ENCODE measurements around the gene COL25A1.

COL25A1 gene

DNA sequence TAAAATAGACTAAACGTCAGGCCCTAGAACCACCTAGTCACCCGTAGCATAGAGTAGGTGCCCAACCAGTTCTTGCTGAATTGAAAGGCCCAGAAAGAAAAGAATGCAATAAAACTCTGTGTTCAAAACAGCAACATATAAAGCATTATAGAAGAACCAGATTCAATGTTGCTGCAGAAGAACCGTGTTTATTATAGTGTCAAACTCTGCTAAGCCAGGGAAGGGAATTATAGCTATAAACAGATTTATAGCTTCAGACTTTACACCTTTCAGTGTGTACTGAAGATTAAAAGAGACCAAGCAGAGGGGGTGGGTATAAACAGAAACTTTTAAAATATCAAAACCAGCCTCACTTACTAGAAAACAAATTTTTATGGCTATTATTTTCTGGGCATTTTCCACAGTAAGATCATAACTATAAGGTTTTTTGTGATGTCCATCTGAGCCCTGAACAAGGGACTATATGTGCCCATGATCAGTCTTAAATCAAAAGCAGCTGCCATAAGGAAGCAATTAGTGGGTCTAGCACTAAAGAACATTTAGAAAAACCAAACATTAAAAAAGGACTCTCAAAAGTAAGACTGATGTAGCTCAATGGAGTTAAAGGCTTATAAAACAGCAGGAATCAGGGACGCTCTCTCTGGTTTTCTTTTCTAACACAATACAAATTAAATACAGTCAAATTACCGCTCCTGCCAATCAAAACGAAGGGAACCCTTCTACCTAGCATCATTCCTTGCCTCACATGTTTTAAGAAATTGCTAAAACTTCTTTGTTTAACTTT, 319.9 kb downstream of the COL25A1 start:
- no peak for TF ChIP-seq ZFX (IDR thresholded peaks at IDR 0.05)
- TF ChIP-seq, protein P1, sequence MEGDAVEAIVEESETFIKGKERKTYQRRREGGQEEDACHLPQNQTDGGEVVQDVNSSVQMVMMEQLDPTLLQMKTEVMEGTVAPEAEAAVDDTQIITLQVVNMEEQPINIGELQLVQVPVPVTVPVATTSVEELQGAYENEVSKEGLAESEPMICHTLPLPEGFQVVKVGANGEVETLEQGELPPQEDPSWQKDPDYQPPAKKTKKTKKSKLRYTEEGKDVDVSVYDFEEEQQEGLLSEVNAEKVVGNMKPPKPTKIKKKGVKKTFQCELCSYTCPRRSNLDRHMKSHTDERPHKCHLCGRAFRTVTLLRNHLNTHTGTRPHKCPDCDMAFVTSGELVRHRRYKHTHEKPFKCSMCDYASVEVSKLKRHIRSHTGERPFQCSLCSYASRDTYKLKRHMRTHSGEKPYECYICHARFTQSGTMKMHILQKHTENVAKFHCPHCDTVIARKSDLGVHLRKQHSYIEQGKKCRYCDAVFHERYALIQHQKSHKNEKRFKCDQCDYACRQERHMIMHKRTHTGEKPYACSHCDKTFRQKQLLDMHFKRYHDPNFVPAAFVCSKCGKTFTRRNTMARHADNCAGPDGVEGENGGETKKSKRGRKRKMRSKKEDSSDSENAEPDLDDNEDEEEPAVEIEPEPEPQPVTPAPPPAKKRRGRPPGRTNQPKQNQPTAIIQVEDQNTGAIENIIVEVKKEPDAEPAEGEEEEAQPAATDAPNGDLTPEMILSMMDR (conservative IDR thresholded peaks at IDR 0.05), result no peak
- H3K27ac ChIP-seq, result no peak overlapping the region

DNA sequence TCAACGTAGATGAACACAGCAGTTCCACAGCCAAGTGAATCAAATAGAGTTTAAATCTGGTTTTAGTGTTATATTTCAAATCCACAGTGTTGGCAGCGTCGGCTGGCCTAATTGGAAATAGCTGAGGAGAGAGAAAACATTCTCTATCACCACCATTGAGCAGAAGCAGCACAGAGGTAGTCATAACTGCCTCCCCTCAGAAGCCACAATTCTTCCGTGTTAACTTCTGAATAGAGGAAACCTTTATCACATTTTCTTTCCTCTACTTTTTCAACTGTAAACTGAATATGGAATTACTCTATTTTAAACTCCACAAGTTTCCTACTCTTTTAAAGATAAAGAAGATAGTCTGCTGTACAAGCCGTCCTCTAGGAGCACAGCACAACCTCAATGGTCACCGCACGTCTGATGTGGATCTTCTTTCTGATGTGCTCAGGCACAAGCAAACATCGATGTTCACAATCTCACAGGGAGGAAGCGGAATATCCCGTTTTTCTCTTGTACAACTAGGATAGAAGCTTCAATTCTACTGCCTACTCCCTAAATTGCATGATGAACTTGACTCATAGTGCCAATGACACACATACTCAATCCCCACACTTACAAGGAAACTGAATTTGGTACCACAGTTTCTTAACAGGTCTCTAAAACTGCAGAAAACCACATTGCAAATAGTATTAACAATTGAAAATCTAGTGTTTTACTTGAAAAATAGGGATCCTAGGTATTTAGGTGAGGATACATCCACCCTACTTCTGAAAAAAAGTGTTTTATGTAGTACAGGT, 321.8 kb downstream of the COL25A1 start:
- no peak for TF ChIP-seq ZFX (IDR thresholded peaks at IDR 0.05)
- TF ChIP-seq, protein P1 (conservative IDR thresholded peaks at IDR 0.05), result no peak
- H3K27ac ChIP-seq, result no peak overlapping the region

DNA sequence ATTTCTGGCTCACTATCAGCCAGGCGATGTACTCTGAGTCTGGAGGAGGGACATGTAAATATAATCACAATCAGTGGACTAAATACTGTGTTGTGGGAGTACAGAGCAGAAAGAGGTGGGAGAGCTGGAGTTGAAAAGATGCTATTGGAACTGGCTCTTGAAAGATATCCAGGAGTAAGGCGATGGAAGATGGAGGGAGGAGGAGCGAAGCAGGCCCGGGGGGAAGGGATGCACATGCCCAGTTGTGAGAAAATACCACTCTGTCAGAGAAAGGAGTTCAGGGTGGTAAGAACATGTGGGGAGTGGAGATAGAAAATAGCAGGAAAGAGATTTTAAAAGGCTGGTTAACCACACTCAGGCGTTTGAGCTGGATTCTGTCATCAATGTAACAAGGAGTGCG, 322.7 kb downstream of the COL25A1 start:
- H3K27ac ChIP-seq, result no peak overlapping the region
- TF ChIP-seq, protein P1 (conservative IDR thresholded peaks at IDR 0.05), result no peak
- TF ChIP-seq ZFX (IDR thresholded peaks at IDR 0.05), result no peak

DNA sequence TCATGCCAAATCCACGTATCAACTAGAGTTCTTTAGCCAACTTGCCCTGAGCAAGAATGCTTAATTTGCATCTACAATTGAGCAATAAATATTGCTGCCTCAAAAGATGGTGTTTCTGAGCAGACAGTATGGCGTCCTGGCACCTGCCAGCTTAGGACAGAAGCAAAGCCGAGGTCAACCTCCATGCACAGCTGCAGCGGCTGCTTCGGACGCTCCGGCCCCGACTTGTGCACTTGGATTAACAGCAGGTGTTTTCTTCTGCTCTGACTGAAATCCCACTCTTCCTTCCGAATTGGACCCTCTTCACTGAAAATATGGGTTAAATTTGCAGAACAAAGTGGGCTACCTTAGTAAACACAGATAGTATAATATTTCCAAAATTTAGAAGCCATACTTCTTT, 324.4 kb downstream of the COL25A1 start:
- no peak overlapping the region for H3K27ac ChIP-seq
- TF ChIP-seq, protein P1 (conservative IDR thresholded peaks at IDR 0.05), result no peak
- no peak for TF ChIP-seq ZFX (IDR thresholded peaks at IDR 0.05)

DNA sequence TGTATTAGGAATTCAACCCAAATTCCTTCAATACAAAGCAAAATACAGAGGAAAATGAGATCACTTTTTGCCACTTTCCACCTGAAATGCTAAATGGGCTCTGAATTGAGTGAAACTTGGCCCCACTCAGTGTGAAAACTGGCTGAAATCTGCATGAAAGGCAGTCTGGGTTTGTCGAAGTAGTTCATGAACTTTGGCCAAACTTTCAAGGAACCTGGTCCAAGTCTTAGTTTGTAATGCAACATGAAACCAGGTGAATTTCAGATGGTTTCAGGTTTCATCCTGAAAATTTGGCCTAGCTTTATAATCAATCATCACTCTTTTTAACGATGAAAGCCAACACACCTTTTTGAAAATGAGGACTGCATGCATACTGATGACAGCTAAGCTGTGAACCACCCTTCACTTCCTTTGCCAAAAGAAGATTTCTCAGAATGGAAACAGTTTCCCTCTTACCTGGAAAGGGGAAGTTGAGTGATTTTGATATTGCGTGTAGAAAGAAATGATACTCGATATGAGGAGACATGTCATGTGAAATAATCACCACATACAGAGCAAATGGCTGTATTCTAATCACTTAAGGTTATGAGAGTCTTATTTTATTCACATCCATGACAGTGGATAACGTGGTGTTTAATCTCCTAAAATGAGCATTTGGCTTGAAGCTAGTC, 329.7 kb downstream of the COL25A1 start:
- H3K27ac ChIP-seq, result no peak overlapping the region
- TF ChIP-seq, protein P1 (conservative IDR thresholded peaks at IDR 0.05), result no peak
- TF ChIP-seq ZFX (IDR thresholded peaks at IDR 0.05), result no peak

DNA sequence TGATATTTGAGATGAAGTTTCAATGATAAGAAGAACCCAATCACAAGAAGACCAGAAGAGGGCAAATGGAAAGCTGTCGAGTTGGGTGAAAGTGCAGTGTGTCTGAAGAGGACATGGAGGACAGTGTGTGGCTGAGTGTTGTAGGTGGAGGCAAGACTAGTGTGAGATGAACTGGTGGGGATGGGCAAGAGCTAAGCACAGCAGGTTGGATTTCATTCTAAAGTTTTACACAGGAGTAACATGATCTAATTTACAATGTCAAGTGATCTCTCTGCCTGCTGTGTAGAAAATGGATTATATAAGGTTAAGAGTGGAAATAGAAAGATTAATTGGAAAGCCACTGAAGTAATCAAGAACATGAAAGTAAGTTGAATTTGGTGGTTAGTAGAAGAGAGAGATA, 331.0 kb downstream of the COL25A1 start:
- H3K27ac ChIP-seq, result no peak overlapping the region
- no peak for TF ChIP-seq ZFX (IDR thresholded peaks at IDR 0.05)
- TF ChIP-seq, protein P1 (conservative IDR thresholded peaks at IDR 0.05), result no peak
